Lung microvascular endothelial cell (primary cell): ENCODE data around the gene RTP2. TPM values are rescaled to one million over a fixed set of nuclear protein-coding genes. Genes with fewer than 3 reads are reported as not detected.
A peak's percentile ranks its signal among the peaks of the same experiment; 100 is the strongest.

Experiments
- DNase-seq, 2 donors: peaks; one replicate each; pipeline versions ENCODE4 v3.0.0 to v3.0.0-alpha.2; 2010; ENCODE audit warnings: low read depth in 2 of 2
- total RNA-seq: library from RNA; depleted of rRNA; stranded (reverse); fragments of >200 nt; gene quantifications from 2 replicates; pipeline ENCODE4 v1.2.1, GENCODE V29; 2014

The RTP2 gene
- total RNA-seq, 1 donor from 2014 or later: not detected

- peak; percentile 57 to 60 for DNase-seq
Measured at GRCh38 chr3:187669675-187670504, 32.5 kb downstream of the RTP2 start, which contains the start of gene SST. TSS of gene SST (minus strand) at chr3:187670394. CDS start at chr3:187670291, 103 bp downstream.

DNA sequence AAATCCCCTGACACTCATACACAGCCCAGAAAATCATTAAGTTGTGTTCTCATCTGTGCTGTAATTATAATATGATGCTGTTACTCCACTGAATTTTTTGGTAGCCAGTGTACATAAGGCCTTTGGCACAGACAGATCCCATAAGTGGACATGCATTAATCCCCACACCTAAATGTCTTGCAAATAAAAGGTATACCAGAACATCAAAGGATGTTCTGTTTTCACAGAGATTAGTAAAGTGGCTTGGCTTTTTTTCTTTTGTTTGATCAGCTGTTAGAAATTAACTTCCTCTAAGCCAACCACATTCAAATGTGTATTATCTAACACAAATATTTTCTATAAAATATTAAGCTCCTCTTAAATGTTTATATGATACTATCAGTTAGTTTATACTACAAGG lies 34.8 kb downstream of the RTP2 start:
- no peak for DNase-seq

GRCh38 chr3:187665764-187666402 lies 36.5 kb downstream of the RTP2 start:
- DNase-seq: no peak

DNA sequence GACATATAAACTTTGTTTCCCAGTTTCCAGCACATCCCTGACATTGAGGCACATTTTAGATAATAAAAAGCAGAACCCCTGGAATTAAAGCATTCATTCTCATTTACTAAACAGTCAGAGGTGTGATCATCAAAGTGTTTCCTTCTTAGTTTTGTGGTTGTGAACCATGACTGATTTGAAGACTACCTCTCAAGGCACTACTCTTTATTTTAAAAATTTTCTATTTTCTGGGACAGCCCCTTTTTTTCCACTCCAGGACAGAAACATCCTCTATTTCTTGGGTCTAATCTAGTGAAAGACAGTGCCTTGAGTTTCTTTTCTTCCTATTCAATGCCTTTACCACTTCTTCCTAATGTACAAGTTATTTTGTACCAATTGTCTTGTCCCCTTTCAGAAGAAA lies 37.3 kb downstream of the RTP2 start:
- DNase-seq: no peak

- DNase-seq: no peak
Measured at GRCh38 chr3:187662848-187663409, 39.4 kb downstream of the RTP2 start.

DNA sequence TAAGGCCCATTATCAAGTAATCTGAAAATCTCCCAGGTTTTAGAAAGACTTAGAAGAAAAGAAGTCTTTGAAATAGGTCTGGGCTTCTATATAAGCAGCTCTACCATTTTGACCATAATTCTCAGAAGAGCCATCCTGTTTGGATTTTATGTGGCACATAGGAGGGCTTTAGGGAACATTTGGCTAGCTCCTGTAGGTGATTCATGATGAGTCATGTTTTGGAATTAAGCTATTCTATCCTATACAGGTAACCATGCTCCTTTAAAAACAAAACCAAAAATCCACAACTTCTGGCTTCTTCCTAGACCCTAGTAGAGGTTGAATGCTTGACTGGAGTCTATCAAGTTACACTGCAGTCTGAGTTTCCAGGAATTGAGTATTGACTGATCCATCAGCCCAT lies 41.1 kb downstream of the RTP2 start:
- DNase-seq: no peak

GRCh38 chr3:187651282-187651681 lies 51.1 kb downstream of the RTP2 start:
- DNase-seq: no peak

Other genes with a start within 250 kb of the RTP2 start
- gene SST, start 32.2 kb downstream of the RTP2 start, total RNA-seq: not detected in 2 replicates
- gene BCL6, start 42.9 kb upstream of the RTP2 start, total RNA-seq: 1.5 and 1.8 TPM in 2 replicates